SK-N-SH (cell line): ENCODE results near the gene SYT14.

Experiments used
- EP300 ChIP-seq, 2 experiments: IDR thresholded peaks; 2 replicates each; pipeline versions ENCODE4 v1.4.0 to v1.6.1; 2012; ENCODE audit warnings: borderline replicate concordance in 1 of 2, low read depth in 1 of 2, low read length in 1 of 2
- GABPA ChIP-seq: IDR thresholded peaks from 2 replicates; pipeline ENCODE4 v1.4.0; 2012; ENCODE audit warnings: low read depth, mild to moderate bottlenecking
- JUND ChIP-seq: IDR thresholded peaks from 2 replicates; pipeline ENCODE4 v1.4.0; 2012
- SIN3A ChIP-seq: IDR thresholded peaks from 2 replicates; pipeline ENCODE4 v1.6.1; 2012; ENCODE audit warnings: low read depth, mild to moderate bottlenecking, low read length, moderate library complexity, borderline replicate concordance
- TAF1 ChIP-seq: IDR thresholded peaks from 2 replicates; pipeline ENCODE4 v1.6.1; 2012; ENCODE audit warnings: low read depth, mild to moderate bottlenecking, low read length, moderate library complexity, borderline replicate concordance
- YY1 ChIP-seq: IDR thresholded peaks from 2 replicates; pipeline ENCODE4 v1.4.0; 2012; ENCODE audit warnings: low read depth, mild to moderate bottlenecking
- TF ChIP-seq, protein P1 (sequence below): fragments of 200-600 bp; sonication (generic); IDR thresholded peaks from 2 replicates; pipeline ENCODE4 v1.6.1; 2017; ENCODE audit warnings: antibody characterized with exemption, mild to moderate bottlenecking, moderate library complexity
- TF ChIP-seq, protein P2 (sequence below): IDR thresholded peaks from 2 replicates; pipeline ENCODE4 v1.6.1; 2012; ENCODE audit warnings: mild to moderate bottlenecking, low read depth, low read length, moderate library complexity

- TF ChIP-seq EP300 (IDR thresholded peaks at IDR 0.05; ENCODE audit: borderline replicate concordance in 1 of 2, low read depth in 1 of 2, low read length in 1 of 2) (no peak; a peak in 1 of 4 replicates), JUND (no peak; the same call in 1 of the 2 replicates), GABPA (no peak), YY1 (no peak), SIN3A (no peak), TAF1 (no peak)
- TF ChIP-seq, protein P1, sequence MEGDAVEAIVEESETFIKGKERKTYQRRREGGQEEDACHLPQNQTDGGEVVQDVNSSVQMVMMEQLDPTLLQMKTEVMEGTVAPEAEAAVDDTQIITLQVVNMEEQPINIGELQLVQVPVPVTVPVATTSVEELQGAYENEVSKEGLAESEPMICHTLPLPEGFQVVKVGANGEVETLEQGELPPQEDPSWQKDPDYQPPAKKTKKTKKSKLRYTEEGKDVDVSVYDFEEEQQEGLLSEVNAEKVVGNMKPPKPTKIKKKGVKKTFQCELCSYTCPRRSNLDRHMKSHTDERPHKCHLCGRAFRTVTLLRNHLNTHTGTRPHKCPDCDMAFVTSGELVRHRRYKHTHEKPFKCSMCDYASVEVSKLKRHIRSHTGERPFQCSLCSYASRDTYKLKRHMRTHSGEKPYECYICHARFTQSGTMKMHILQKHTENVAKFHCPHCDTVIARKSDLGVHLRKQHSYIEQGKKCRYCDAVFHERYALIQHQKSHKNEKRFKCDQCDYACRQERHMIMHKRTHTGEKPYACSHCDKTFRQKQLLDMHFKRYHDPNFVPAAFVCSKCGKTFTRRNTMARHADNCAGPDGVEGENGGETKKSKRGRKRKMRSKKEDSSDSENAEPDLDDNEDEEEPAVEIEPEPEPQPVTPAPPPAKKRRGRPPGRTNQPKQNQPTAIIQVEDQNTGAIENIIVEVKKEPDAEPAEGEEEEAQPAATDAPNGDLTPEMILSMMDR: no peak
- TF ChIP-seq, protein P2, sequence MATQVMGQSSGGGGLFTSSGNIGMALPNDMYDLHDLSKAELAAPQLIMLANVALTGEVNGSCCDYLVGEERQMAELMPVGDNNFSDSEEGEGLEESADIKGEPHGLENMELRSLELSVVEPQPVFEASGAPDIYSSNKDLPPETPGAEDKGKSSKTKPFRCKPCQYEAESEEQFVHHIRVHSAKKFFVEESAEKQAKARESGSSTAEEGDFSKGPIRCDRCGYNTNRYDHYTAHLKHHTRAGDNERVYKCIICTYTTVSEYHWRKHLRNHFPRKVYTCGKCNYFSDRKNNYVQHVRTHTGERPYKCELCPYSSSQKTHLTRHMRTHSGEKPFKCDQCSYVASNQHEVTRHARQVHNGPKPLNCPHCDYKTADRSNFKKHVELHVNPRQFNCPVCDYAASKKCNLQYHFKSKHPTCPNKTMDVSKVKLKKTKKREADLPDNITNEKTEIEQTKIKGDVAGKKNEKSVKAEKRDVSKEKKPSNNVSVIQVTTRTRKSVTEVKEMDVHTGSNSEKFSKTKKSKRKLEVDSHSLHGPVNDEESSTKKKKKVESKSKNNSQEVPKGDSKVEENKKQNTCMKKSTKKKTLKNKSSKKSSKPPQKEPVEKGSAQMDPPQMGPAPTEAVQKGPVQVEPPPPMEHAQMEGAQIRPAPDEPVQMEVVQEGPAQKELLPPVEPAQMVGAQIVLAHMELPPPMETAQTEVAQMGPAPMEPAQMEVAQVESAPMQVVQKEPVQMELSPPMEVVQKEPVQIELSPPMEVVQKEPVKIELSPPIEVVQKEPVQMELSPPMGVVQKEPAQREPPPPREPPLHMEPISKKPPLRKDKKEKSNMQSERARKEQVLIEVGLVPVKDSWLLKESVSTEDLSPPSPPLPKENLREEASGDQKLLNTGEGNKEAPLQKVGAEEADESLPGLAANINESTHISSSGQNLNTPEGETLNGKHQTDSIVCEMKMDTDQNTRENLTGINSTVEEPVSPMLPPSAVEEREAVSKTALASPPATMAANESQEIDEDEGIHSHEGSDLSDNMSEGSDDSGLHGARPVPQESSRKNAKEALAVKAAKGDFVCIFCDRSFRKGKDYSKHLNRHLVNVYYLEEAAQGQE: no peak
Measured at GRCh38 chr1:209890641-209891330, 47.2 kb upstream of the SYT14 start.
